IMR-90 (cell line): ENCODE results near the gene LATS1.

ENCODE experiments used
- BHLHE40 ChIP-seq: fragments of 150-350 bp; IDR thresholded peaks from 2 replicates; pipeline ENCODE4 v1.6.1; 2016; ENCODE audit warnings: mild to moderate bottlenecking, low read depth, low read length
- CEBPB ChIP-seq: IDR thresholded peaks from 2 replicates; pipeline ENCODE4 v1.6.1; 2012; ENCODE audit warnings: low read depth, low read length, improper control_type of control experiment
- FOS ChIP-seq: fragments of 150-350 bp; IDR thresholded peaks from 2 replicates; pipeline ENCODE4 v1.6.1; 2016; ENCODE audit warnings: low read depth, low read length
- MAFK ChIP-seq: IDR thresholded peaks from 2 replicates; pipeline ENCODE4 v1.6.1; 2012; ENCODE audit warnings: low read depth, low read length, improper control_type of control experiment
- MAZ ChIP-seq: IDR thresholded peaks from 2 replicates; pipeline ENCODE4 v1.6.1; 2012; ENCODE audit warnings: low read depth, mild to moderate bottlenecking, low read length, improper control_type of control experiment, moderate library complexity, borderline replicate concordance
- MXI1 ChIP-seq: IDR thresholded peaks from 2 replicates; pipeline ENCODE4 v1.6.1; 2012; ENCODE audit warnings: low read depth, mild to moderate bottlenecking, low read length, moderate library complexity, borderline replicate concordance
- NFE2L2 ChIP-seq: fragments of 150-350 bp; IDR thresholded peaks from 2 replicates; pipeline ENCODE4 v1.6.1; 2016; ENCODE audit warnings: low read depth, mild to moderate bottlenecking, low read length
- POLR2A ChIP-seq: IDR thresholded peaks from 2 replicates; pipeline ENCODE4 v1.6.1; 2012; ENCODE audit warnings: mild to moderate bottlenecking, low read depth, low read length
- RAD21 ChIP-seq: IDR thresholded peaks from 2 replicates; pipeline ENCODE4 v1.6.1; 2012; ENCODE audit warnings: low read length, improper control_type of control experiment
- RFX5 ChIP-seq: IDR thresholded peaks from 2 replicates; pipeline ENCODE4 v1.8.0; 2012; ENCODE audit warnings: low read depth, mild to moderate bottlenecking, low read length, moderate library complexity
- SMC3 ChIP-seq: fragments of 150-350 bp; IDR thresholded peaks from 2 replicates; pipeline ENCODE4 v1.6.1; 2016; ENCODE audit warnings: low read depth, mild to moderate bottlenecking, antibody characterized with exemption, low read length, moderate library complexity
- TF ChIP-seq, protein P1 (sequence below): conservative IDR thresholded peaks from 2 replicates; pipeline ENCODE4 v1.5.1; 2012; ENCODE audit warnings: mild to moderate bottlenecking, low read depth, low read length, improper control_type of control experiment
- TF ChIP-seq, protein P2 (sequence below): fragments of 150-350 bp; IDR thresholded peaks from 2 replicates; pipeline ENCODE4 v1.6.1; 2017; ENCODE audit warnings: mild to moderate bottlenecking, antibody characterized with exemption, low read length, low read depth
- TF ChIP-seq, protein P3 (sequence below): fragments of 150-350 bp; IDR thresholded peaks from 2 replicates; pipeline ENCODE4 v1.6.1; 2016; ENCODE audit warnings: low read depth, mild to moderate bottlenecking, low read length, moderate library complexity, borderline replicate concordance

DNA sequence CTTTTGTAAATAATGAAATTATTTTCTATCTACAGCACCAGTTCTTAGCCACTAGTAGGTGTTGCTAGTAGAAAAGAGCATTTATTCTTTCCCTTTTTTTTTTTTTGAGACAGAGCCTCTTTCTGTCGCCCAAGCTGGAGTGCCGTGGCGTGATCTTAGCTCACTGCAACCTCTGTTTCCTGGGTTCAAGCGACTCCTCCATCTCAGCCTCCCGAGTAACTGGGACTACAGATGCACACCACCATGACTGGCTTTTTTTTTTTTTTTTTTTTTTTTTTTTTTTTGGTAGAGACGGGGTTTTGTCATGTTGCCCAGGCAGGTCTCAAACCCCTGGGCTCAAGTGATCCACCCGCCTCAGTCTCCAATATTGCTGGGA, 38.3 kb upstream of the LATS1 start:
- TF ChIP-seq, protein P1, sequence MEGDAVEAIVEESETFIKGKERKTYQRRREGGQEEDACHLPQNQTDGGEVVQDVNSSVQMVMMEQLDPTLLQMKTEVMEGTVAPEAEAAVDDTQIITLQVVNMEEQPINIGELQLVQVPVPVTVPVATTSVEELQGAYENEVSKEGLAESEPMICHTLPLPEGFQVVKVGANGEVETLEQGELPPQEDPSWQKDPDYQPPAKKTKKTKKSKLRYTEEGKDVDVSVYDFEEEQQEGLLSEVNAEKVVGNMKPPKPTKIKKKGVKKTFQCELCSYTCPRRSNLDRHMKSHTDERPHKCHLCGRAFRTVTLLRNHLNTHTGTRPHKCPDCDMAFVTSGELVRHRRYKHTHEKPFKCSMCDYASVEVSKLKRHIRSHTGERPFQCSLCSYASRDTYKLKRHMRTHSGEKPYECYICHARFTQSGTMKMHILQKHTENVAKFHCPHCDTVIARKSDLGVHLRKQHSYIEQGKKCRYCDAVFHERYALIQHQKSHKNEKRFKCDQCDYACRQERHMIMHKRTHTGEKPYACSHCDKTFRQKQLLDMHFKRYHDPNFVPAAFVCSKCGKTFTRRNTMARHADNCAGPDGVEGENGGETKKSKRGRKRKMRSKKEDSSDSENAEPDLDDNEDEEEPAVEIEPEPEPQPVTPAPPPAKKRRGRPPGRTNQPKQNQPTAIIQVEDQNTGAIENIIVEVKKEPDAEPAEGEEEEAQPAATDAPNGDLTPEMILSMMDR = no peak
- TF ChIP-seq MAFK (no peak), POLR2A (no peak), FOS (no peak), RFX5 (no peak), MAZ (no peak), NFE2L2 (no peak), SMC3 (no peak), RAD21 (no peak), CEBPB (no peak), MXI1 (no peak), BHLHE40 (no peak)
- TF ChIP-seq, protein P2, sequence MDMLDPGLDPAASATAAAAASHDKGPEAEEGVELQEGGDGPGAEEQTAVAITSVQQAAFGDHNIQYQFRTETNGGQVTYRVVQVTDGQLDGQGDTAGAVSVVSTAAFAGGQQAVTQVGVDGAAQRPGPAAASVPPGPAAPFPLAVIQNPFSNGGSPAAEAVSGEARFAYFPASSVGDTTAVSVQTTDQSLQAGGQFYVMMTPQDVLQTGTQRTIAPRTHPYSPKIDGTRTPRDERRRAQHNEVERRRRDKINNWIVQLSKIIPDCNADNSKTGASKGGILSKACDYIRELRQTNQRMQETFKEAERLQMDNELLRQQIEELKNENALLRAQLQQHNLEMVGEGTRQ = no peak
- TF ChIP-seq, protein P3, sequence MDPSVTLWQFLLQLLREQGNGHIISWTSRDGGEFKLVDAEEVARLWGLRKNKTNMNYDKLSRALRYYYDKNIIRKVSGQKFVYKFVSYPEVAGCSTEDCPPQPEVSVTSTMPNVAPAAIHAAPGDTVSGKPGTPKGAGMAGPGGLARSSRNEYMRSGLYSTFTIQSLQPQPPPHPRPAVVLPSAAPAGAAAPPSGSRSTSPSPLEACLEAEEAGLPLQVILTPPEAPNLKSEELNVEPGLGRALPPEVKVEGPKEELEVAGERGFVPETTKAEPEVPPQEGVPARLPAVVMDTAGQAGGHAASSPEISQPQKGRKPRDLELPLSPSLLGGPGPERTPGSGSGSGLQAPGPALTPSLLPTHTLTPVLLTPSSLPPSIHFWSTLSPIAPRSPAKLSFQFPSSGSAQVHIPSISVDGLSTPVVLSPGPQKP = no peak
